A549 (cell line): ENCODE results near the gene ACADL. TPM values are rescaled to one million over a fixed set of nuclear protein-coding genes. Genes with fewer than 3 reads are reported as not detected.
"Not testable (repeated sequence)": the region's sequence is repeated elsewhere in the genome, so short reads cannot be mapped to it uniquely, and the experiment has no call there.

Source experiments
- ATAC-seq, 2 experiments: fragments of 200-7000 bp in 1 of 2; fragments of >200 bp in 1 of 2; cut with Nextera tagmentation in 1 of 2; cut with Tn5 transposase in 1 of 2; 3 replicates each; pipeline versions ENCODE4 v1.8.0 to v1.9.1; 2018 to 2020; ENCODE audit warnings: mild to moderate bottlenecking in 1 of 2, moderate library complexity in 1 of 2
- CTCF ChIA-PET: fragments of 300-600 bp; sonication (Branson Sonifier 250); formaldehyde crosslinking; extraction: SDS; loops from one replicate; lab custom pipeline; 2021; ENCODE audit warnings: antibody characterized with exemption, inconsistent platforms; lab: Yijun Ruan, JAX
- POLR2A ChIA-PET: fragments of 350-600 bp; formaldehyde crosslinking; extraction: SDS; loops from one replicate; lab custom pipeline; 2021; ENCODE audit warnings: antibody characterized with exemption, inconsistent platforms; lab: Yijun Ruan, JAX
- DNase-seq, 2 experiments: peaks; one replicate each; pipeline versions ENCODE4 v3.0.0 to v3.0.0-alpha.2; 2011 to 2016; ENCODE audit warnings: low read depth in 1 of 2, low spot score in 1 of 2
- FAIRE-seq: peaks from 2 replicates; lab custom pipeline; 2011; peaks lifted over from hg19 to GRCh38; lab: Jason Lieb, UNC
- H3K27ac ChIP-seq, 2 experiments: fragments of >200 bp; sonication (Bioruptor Twin); formaldehyde crosslinking; 3 replicates each; pipeline ENCODE4 v1.5.1; 2016 to 2017
- H3K4me1 ChIP-seq: fragments of >200 bp; sonication (Bioruptor Twin); formaldehyde crosslinking; 3 replicates; pipeline ENCODE4 v1.6.1; 2016
- H3K4me2 ChIP-seq: fragments of >200 bp; sonication (Bioruptor Twin); formaldehyde crosslinking; 3 replicates; pipeline ENCODE4 v1.6.1; 2016
- H3K4me3 ChIP-seq: fragments of >200 bp; sonication (Bioruptor Twin); formaldehyde crosslinking; 3 replicates; pipeline ENCODE4 v1.5.1; 2016
- H3K9me3 ChIP-seq: fragments of >200 bp; sonication (Bioruptor Twin); formaldehyde crosslinking; 3 replicates; pipeline ENCODE4 v1.6.1; 2016
- CBX8 ChIP-seq: fragments of 200-600 bp; sonication (generic); IDR thresholded peaks from 2 replicates; pipeline ENCODE4 v1.6.1; 2016
- CEBPB ChIP-seq, 2 experiments: fragments of >200 bp in 1 of 2; sonication (Bioruptor Twin) in 1 of 2; formaldehyde crosslinking in 1 of 2; IDR thresholded peaks; 2 replicates each; pipeline ENCODE4 v1.6.1; 2012 to 2016
- EHF ChIP-seq: fragments of 250-450 bp; sonication (Bioruptor Pico); IDR thresholded peaks from 2 replicates; pipeline ENCODE4 v1.5.0; 2020; ENCODE audit warnings: mild to moderate bottlenecking
- ESRRA ChIP-seq: fragments of 150-350 bp; IDR thresholded peaks from 2 replicates; pipeline ENCODE4 v1.6.1; 2014; ENCODE audit warnings: mild to moderate bottlenecking, low read length, borderline replicate concordance
- FOSB ChIP-seq: fragments of 250-450 bp; sonication (Bioruptor Pico); IDR thresholded peaks from 2 replicates; pipeline ENCODE4 v1.5.0; 2020; ENCODE audit warnings: mild to moderate bottlenecking, moderate library complexity
- HEYL ChIP-seq: fragments of 250-450 bp; sonication (Bioruptor Pico); IDR thresholded peaks from 2 replicates; pipeline ENCODE4 v1.8.0; 2021; ENCODE audit warnings: mild to moderate bottlenecking, moderate library complexity
- HOXB5 ChIP-seq: fragments of 250-450 bp; sonication (Bioruptor Pico); IDR thresholded peaks from 2 replicates; pipeline ENCODE4 v1.5.0; 2020; ENCODE audit warnings: mild to moderate bottlenecking, moderate library complexity
- JUNB ChIP-seq: fragments of >200 bp; sonication (Bioruptor Twin); formaldehyde crosslinking; IDR thresholded peaks from 2 replicates; pipeline ENCODE4 v1.6.1; 2016
- KDM1A ChIP-seq: fragments of 200-600 bp; sonication (generic); IDR thresholded peaks from 2 replicates; pipeline ENCODE4 v1.6.1; 2016; ENCODE audit warnings: low read depth, mild to moderate bottlenecking
- MAX ChIP-seq: IDR thresholded peaks from 2 replicates; pipeline ENCODE4 v1.6.1; 2012
- NPAS2 ChIP-seq: fragments of 250-450 bp; sonication (Bioruptor Pico); IDR thresholded peaks from 2 replicates; pipeline ENCODE4 v1.8.0; 2022; ENCODE audit warnings: mild to moderate bottlenecking, moderate library complexity, borderline replicate concordance
- RFX5 ChIP-seq: fragments of 450-650 bp; IDR thresholded peaks from 2 replicates; pipeline ENCODE4 v1.7.1; 2014; ENCODE audit warnings: antibody characterized with exemption, mild to moderate bottlenecking, moderate library complexity
- SMC3 ChIP-seq: fragments of >200 bp; sonication (Bioruptor Twin); formaldehyde crosslinking; IDR thresholded peaks from 3 replicates; pipeline ENCODE4 v1.6.1; 2018; ENCODE audit warnings: inconsistent platforms
- TFCP2L1 ChIP-seq: fragments of 250-450 bp; sonication (Bioruptor Pico); IDR thresholded peaks from 2 replicates; pipeline ENCODE4 v1.5.0; 2021; ENCODE audit warnings: mild to moderate bottlenecking
- WGBS: methylation state at CpG from one replicate; pipeline ENCODE4 v1.1.6; 2017; ENCODE audit errors: missing lambda C conversion rate; 5-methylcytosine and 5-hydroxymethylcytosine counted together
- polyA plus RNA-seq, 4 experiments: library from polyadenylated mRNA; depleted of rRNA in 3 of 4; stranded (reverse); fragments of >200 nt; fragmentation: RNase III in 1 of 4; extraction: RNeasy Plus Mini Kit Qiagen cat#74134 plus additional on column Dnase treatment in 1 of 4; gene quantifications; 2 replicates in 3 of 4; 3 replicates in 1 of 4; pipeline ENCODE4 v1.2.3, GENCODE V29; 2011 to 2017
- TF ChIP-seq, protein P1 (sequence below): fragments of 250-450 bp; sonication (Bioruptor Pico); IDR thresholded peaks from 2 replicates; pipeline ENCODE4 v1.5.0; 2021; ENCODE audit warnings: mild to moderate bottlenecking, moderate library complexity, borderline replicate concordance
- TF ChIP-seq, protein P2 (sequence below): IDR thresholded peaks from 2 replicates; pipeline ENCODE4 v1.6.1; 2012
- TF ChIP-seq, protein P3 (sequence below): fragments of 150-350 bp; IDR thresholded peaks from 2 replicates; pipeline ENCODE4 v1.6.1; 2014; ENCODE audit warnings: low read depth, mild to moderate bottlenecking, low read length

ACADL gene
- polyA plus RNA-seq, 2 of the 4 experiments (the other 2 are of a cell fraction), result 0.10 TPM; not detected in 1

DNA sequence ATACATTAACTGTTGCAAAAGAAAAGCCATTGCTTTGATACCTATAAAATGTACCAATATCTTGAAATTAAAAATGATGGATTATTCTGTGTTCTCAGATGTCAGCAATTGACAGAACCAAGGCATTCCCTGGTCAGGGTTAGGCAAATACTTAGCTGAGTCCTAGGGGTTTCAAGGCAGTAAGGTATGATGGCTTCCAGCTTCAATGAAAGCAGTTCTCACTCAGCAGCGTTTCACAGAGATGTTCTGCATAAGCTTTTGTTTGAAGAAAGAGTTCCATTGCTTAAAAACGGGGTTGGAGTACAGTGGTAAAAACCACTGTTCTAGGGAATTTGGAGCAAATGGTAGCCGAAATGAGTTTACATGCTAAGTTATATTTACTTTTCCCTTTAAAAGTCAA, 37.1 kb downstream of the ACADL start:
- ChIA-PET CTCF (no interaction called here), POLR2A (no interaction called here)
- Histone ChIP-seq H3K27ac (no peak overlapping the region), H3K4me1 (peaks cover 11% of the 10 kb centered on the region; the same call in 1 of the 3 replicates), H3K4me3 (no peak overlapping the region), H3K9me3 (no peaks in the 10 kb centered on the region; the same call in 2 of the 3 replicates), H3K4me2 (no peak overlapping the region)
- FAIRE-seq, result no peak
- no peak for ATAC-seq
- no peak for TF ChIP-seq KDM1A
- no peak for TF ChIP-seq EHF (CRISPR knock-in tag)
- TF ChIP-seq, protein P1, sequence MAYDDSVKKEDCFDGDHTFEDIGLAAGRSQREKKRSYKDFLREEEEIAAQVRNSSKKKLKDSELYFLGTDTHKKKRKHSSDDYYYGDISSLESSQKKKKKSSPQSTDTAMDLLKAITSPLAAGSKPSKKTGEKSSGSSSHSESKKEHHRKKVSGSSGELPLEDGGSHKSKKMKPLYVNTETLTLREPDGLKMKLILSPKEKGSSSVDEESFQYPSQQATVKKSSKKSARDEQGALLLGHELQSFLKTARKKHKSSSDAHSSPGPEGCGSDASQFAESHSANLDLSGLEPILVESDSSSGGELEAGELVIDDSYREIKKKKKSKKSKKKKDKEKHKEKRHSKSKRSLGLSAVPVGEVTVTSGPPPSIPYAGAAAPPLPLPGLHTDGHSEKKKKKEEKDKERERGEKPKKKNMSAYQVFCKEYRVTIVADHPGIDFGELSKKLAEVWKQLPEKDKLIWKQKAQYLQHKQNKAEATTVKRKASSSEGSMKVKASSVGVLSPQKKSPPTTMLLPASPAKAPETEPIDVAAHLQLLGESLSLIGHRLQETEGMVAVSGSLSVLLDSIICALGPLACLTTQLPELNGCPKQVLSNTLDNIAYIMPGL (CRISPR knock-in tag), result no peak
- TF ChIP-seq NPAS2, result no peak
- WGBS, result 59% methylated on average over 3 of the region's 3 CpGs
- DNase-seq, result no peak

- H3K9me3 ChIP-seq, H3K4me1 ChIP-seq, H3K27ac ChIP-seq, POLR2A ChIA-PET, H3K4me2 ChIP-seq, ATAC-seq, FAIRE-seq, DNase-seq, H3K4me3 ChIP-seq: not testable (repeated sequence)
- CTCF ChIA-PET, result interaction anchor here (1.6 kb wide), 1 partner anchor 206 kb away, joined by 4 read pairs; no protein-coding TSS in a partner anchor
- WGBS, result 37% methylated on average over 1 of the region's 1 CpG
Measured at GRCh38 chr2:210183936-210184335, 41.3 kb downstream of the ACADL start.

GRCh38 chr2:210181606-210182088, 43.6 kb downstream of the ACADL start:
- H3K9me3 ChIP-seq, DNase-seq, H3K4me2 ChIP-seq, H3K27ac ChIP-seq, FAIRE-seq, H3K4me1 ChIP-seq, ATAC-seq, H3K4me3 ChIP-seq, POLR2A ChIA-PET: not testable (repeated sequence)
- WGBS, result 42% methylated on average over 12 of the region's 12 CpGs
- CTCF ChIA-PET, result interaction anchor here (1.1 kb wide), 1 partner anchor 17 kb away, joined by 3 read pairs; no protein-coding TSS in a partner anchor

- H3K4me2 ChIP-seq, DNase-seq, H3K4me1 ChIP-seq, H3K27ac ChIP-seq, H3K4me3 ChIP-seq, FAIRE-seq, POLR2A ChIA-PET, ATAC-seq, H3K9me3 ChIP-seq: not testable (repeated sequence)
- 18% methylated on average over 3 of the region's 3 CpGs for WGBS
- CTCF ChIA-PET, result interaction anchor here (1.1 kb wide), 1 partner anchor 18 kb away, joined by 3 read pairs; no protein-coding TSS in a partner anchor
Measured at GRCh38 chr2:210181033-210181605, 44.1 kb downstream of the ACADL start.

GRCh38 chr2:210180477-210180876, 44.8 kb downstream of the ACADL start:
- no peak overlapping the region for H3K4me3 ChIP-seq
- no peak for FAIRE-seq
- no peaks in the 10 kb centered on the region for H3K4me1 ChIP-seq
- WGBS, result 82% methylated on average over 1 of the region's 1 CpG
- ChIA-PET CTCF (interaction anchor here (1.7 kb wide), 1 partner anchor 52 kb away, joined by 3 read pairs; no protein-coding TSS in a partner anchor), POLR2A (no interaction called here)
- TF ChIP-seq HOXB5 (CRISPR knock-in tag) (no peak), TFCP2L1 (CRISPR knock-in tag) (no peak), MAX (no peak), HEYL (CRISPR knock-in tag) (no peak), CEBPB (IDR thresholded peaks at IDR 0.05) (no peak), NPAS2 (no peak), SMC3 (no peak), CBX8 (no peak), ESRRA (no peak), FOSB (no peak), RFX5 (no peak), JUNB (no peak), KDM1A (no peak)
- TF ChIP-seq, protein P2, sequence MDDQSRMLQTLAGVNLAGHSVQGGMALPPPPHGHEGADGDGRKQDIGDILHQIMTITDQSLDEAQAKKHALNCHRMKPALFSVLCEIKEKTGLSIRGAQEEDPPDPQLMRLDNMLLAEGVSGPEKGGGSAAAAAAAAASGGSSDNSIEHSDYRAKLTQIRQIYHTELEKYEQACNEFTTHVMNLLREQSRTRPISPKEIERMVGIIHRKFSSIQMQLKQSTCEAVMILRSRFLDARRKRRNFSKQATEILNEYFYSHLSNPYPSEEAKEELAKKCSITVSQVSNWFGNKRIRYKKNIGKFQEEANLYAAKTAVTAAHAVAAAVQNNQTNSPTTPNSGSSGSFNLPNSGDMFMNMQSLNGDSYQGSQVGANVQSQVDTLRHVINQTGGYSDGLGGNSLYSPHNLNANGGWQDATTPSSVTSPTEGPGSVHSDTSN, result no peak
- TF ChIP-seq, protein P1 (CRISPR knock-in tag), result no peak
- TF ChIP-seq, protein P3, sequence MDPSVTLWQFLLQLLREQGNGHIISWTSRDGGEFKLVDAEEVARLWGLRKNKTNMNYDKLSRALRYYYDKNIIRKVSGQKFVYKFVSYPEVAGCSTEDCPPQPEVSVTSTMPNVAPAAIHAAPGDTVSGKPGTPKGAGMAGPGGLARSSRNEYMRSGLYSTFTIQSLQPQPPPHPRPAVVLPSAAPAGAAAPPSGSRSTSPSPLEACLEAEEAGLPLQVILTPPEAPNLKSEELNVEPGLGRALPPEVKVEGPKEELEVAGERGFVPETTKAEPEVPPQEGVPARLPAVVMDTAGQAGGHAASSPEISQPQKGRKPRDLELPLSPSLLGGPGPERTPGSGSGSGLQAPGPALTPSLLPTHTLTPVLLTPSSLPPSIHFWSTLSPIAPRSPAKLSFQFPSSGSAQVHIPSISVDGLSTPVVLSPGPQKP, result no peak
- H3K27ac ChIP-seq, result no peak overlapping the region
- no peak for ATAC-seq
- no peak for DNase-seq
- no peaks in the 10 kb centered on the region; the same call in 2 of the 3 replicates for H3K9me3 ChIP-seq
- no peak overlapping the region for H3K4me2 ChIP-seq
